KBM-7 (cell line): ENCODE data around the gene IGFBP1.
A peak's percentile ranks its signal among the peaks of the same experiment; 100 is the strongest.
"Not testable (repeated sequence)": the region's sequence is repeated elsewhere in the genome, so short reads cannot be mapped to it uniquely, and the experiment has no call there.

Experiments used
- DNase-seq: peaks from one replicate; pipeline ENCODE4 v3.0.0-alpha.2; 2015
- in situ Hi-C: fragments of 300-500 bp; cut with MboI; formaldehyde crosslinking; loops from 2 replicates; pipeline ENCODE4 v1.14.3; 2020; ENCODE audit warnings: low sequenced_read_pairs, low pct_unique_long_range_greater_than_20kb, mixed read lengths

Gene IGFBP1

DNA sequence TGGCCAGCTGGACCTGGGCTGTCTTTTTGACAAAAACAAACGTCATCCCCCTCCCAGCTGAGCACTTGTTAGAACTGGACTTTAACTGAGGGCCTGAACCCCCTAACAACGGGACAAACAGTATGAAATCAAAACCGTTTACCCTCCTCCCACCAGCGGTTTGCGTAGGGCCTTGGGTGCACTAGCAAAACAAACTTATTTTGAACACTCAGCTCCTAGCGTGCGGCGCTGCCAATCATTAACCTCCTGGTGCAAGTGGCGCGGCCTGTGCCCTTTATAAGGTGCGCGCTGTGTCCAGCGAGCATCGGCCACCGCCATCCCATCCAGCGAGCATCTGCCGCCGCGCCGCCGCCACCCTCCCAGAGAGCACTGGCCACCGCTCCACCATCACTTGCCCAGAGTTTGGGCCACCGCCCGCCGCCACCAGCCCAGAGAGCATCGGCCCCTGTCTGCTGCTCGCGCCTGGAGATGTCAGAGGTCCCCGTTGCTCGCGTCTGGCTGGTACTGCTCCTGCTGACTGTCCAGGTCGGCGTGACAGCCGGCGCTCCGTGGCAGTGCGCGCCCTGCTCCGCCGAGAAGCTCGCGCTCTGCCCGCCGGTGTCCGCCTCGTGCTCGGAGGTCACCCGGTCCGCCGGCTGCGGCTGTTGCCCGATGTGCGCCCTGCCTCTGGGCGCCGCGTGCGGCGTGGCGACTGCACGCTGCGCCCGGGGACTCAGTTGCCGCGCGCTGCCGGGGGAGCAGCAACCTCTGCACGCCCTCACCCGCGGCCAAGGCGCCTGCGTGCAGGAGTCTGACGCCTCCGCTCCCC lies at the start of gene IGFBP1:
Gene IGFBP1, plus strand, starts transcription at position 304 of the 808 bp plus-strand sequence. Its CDS starts 165 bp downstream, at position 469.
- in situ Hi-C loops, result no loop called here
- no peak for DNase-seq

DNA sequence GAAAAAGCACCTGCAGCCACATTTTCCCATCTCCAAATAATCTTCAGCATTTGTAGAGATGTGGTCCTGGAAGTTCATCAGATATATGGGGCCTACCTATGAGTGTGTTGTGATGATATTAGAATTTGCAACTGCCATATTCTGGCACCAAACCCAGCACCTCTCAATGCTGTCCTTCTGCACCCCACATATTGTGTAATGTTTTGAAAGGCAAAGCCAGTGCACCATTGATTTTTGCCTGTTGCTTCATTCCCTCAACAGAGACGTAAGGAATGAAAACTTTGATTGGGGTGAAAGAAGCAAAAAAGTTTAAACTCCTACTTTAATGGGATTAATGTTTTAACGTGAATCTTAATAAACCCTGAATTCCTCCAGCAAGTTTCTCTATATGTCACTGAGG lies 49.4 kb upstream of the IGFBP1 start:
- in situ Hi-C loops, DNase-seq: not testable (repeated sequence)

DNA sequence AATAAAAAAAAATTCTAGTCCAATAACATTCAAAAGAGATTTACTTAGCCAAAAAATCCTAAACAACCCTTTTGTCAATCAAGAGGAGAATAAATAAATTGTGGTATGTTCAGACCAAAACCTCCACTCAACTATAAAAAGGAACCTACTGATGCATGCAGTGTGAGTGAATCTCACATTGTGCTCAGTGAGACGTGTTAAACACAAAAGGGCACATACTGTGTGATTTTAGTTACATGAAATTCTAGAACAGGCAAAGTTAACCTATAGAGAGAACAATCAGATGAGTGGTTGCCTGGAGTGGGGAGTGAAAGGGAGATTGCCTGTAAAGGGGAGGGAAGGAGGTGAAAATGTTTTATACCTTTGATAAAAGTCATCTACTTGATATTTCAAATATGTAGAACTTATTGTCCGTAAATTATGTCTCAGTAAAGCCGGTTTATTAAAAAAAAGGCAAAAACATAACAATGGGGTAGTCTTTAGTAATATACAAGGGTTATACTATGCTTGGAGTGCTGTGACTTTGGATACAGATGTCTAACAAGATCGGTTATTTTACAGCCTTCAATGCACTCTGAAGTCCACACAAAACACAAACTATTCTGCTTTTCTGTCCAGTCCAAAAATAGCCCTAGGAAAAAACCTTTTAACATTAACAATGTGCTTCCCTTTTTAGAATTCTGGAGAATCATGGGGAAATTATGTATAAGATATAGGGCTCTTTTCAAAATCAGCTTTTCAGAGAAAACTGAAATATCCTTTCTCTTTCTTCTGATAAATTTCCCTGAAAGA lies 46.2 kb upstream of the IGFBP1 start:
- DNase-seq, in situ Hi-C loops: not testable (repeated sequence)

DNA sequence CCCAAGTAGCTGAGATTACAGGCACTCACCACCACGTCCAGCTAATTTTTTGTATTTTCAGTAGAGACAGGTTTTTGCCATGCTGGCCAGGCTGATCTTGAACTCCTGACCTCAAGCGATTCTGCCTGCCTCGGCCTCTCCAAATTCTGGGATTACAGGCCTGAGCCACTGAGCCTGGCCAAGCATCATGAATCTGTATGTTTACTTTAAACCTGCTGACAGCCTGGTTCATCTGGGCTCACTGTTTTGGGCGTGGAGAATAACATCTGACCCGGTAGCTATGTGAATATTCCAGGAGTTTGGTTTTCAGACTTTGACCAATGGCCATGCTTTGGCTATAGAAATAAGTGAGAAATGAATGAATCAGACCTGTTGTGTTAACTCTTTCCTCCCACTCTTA lies 41.8 kb upstream of the IGFBP1 start:
- in situ Hi-C loops, DNase-seq: not testable (repeated sequence)

DNA sequence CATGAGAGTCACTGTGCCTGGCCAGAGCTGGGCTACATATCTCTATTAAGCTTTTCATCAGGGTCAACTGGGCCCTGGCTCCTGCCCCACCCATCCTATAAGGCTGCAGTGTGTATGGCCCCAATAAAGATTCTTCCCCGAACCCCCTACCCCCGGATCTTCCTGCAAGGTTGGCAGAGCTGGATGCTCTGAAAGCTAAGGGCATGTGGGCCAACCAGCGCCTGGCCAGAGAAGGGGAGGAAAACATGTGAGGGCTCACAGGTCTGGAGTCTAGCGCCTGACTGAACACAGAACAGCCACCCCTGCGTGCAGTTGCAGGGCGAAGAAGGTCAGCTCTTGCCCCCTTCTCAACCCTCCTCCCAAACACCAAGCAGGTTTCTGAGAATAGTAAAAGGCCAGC lies 39.6 kb upstream of the IGFBP1 start:
- in situ Hi-C loops, DNase-seq: not testable (repeated sequence)

DNA sequence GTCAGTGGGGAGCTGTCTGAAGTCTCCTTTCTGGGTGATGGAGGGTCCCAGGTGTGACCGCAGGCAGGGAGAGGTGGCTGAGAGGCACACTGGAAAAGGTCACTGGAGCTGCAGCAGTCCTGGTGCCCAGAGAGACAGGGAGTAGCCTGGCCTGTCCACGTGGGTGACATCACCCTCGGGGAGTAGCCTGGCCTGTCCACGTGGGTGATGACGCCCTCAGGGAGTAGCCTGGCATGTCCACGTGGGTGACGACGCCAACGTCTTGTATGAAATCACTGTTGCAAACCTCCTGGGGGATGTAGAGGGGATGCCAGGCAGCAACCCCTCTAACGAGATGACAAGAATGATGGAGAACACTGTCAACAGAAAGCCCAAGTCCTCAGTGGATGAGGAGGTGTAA lies 35.3 kb upstream of the IGFBP1 start:
- DNase-seq, in situ Hi-C loops: not testable (repeated sequence)

DNA sequence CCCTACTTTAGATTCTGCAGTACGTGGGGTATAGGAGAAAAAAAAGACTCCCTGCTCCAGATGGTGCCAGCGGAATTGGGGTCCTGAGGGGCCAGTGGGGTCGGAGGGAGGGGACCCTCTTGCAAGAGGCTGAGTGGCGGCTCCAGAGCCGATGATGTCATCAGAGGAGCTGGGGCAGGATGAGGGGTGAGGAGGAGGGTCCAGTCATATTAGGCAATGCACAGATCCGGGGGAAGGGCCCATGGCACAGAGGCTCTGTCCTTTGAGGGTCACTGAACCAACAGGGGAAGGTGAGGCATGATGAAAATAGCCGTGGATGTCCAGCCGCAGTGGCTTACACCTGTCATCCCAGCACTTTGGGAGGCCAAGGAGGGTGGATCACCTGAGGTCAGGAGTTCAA lies 34.8 kb upstream of the IGFBP1 start:
- in situ Hi-C loops, DNase-seq: not testable (repeated sequence)

DNA sequence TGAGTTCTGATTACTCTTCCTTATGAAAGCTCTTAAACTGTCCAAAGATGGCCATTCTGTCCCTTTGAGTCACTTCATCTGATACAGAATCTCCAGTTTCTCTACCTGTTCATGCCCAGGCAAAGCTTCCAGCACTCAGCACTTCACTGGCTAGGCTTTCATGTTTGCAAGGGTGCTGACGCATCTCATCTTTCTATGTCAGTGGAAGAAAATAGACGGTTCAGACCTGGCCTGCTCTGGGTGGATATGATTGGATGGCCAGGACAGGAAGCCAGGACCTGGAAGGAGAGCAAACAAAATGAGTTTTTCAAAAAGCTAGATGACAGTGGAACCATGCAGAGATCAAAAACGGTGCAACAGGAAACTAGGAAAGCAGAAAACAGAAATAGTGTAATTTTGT lies 32.6 kb upstream of the IGFBP1 start:
- in situ Hi-C loops, DNase-seq: not testable (repeated sequence)

DNA sequence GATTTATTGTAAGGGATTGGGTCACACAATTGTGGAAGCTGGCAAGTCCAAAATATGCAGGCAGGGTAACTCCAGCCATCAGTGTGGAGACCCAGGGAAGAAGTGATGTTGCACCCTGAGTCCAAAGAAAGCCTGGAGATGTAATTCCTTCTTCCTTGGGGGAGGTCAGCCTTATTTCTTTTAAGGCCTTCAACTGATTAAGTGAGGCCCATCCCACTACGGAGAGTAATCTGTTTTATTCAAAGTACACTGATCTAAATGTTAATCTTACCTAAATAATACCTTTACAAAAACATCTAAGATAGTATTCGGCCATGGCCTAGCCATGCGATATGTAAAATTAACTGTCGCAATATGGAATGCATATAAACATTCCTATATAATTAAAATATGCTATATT lies 31.4 kb upstream of the IGFBP1 start:
- DNase-seq, in situ Hi-C loops: not testable (repeated sequence)

DNA sequence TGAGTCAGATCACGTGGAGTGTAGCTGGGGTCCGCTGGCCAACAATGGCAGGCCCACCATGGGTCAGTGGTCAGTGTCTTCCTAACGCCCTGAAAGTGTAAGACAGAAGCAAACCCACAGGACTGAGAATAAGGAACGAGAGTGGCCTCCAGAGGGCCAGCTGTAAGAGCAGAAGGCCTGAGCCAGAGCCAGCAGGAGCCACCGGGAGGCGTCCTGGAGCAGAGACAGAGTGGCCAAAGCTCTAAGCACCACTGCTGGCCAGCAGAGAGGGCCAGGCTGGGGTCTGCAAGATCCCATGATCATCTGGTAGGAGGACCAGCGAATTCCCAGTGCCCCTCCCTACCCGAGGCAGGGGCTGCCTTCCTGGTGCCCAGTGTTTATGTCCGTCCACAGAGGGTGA lies 24.6 kb upstream of the IGFBP1 start:
- in situ Hi-C loops, result no loop called here
- no peak for DNase-seq

DNA sequence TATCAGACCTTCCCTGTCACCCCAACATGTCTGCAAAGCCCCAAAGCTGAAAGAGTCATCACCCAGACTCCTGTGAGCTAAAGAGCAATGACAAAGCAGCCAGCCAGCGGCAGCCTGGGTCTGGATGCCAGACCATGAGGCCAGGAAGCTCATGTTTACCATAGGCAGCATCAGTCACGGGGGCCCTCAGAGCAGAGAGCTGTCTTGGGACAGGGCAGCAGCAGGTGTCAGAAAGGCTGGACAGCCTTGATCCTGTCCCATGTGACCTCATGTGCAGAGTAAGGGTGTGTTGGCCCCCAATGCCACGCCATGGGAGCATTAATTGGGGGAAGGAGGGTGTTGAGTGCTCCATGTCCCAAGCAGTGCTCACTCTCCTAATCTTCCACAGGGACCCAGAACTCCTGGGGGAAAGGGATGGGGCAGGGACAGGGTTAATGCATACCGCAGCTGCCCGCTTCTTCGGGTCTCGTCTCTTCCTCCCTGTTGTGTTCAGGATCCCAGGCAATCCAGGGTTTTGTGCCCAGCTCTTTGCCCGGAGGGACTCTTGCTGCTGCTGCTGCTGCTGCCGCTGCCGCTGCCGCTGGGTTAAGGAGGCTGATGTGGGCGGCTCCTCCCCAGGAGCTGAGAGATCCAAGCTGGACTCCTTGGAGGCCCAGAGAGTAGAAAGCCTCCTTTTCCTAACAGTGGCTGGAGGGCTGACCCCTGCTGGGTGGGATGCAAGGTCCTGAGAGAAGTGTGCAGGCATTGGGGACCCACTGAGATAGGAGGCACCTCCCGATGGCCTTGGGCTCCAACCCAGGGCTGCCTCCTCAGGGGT lies 22.5 kb upstream of the IGFBP1 start:
- in situ Hi-C loops, result no loop called here
- no peak for DNase-seq

DNA sequence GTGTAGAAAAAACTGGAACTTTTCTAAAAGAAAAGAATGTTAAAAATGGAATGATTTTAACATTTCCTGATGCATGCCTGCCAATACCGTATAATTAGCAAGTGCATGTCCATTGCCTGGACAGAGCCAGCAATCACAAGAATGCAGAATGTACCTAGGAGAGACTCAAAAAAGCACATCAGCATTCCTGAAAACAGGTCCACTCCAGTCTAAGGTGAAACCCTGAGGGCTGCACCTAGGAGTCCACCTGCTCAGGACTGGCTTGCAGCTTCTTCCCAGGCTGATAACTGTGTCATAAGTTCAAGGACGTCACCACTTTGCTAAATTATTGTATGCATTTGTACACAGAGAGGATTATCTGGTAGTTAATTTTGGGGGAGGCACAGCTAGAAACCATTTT lies 20.8 kb upstream of the IGFBP1 start:
- no peak for DNase-seq
- in situ Hi-C loops, result no loop called here

DNA sequence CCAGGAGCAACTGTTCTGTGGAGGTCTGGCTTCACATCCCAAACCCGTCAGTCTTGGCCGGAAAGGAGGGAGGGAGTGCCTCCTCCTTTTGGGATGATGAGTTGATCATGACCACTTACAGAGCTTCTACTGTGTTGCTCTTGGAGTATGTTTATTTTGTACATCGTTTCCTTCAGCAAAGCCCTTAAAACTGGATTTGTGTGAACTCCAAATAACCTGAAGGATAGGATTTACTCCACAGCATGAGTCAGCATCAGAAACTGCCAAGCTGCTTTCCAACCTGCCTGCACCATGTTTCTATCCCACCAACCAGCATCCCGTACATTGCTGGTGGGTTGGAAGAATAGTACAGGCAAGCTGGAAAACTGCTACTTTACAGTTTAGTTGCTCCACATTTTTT lies 18.9 kb upstream of the IGFBP1 start:
- no peak for DNase-seq
- in situ Hi-C loops, result no loop called here

DNA sequence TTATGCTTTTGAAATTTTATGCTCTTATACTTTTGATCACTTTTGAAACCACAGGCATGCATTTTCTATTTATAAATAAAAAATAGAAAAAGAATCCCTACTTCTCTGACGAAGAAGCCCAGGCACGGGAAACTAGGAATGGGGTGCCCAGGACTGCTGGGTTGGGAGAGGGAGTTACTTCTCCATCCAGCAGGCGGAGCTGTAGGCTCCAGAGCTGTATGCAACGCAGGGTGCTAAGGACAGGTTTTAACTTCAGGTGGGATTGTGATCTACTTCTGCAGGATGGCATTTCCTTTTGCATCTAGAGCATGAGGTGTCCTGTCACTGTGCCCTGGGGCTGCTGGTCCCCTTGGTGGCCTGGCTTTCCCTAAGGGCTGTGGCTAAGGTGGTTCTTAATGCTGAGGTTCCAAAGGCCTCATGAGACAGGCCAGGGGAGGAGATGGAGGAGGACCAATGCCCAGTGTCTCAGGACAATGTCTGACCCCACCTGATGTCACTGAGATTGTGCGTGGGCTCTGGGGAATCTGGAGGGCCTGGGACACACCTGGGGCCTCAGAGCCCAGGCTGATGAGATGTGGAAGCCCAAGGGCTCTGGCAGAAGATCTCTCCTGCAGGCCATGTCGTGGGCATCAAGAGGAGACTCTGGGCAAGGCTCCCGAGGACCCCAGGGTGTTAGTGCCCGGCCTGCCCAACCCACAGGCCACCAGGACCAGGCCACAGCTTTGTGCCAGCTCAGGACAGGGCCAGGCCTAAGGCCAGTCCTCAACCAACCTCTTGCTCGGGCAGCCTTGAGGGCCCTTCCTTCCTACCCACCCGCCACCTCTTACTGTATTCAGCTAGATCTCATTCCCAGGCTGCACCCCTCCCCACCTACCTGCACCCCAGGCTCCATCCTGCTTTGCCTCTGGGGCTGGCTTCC lies 15.9 kb upstream of the IGFBP1 start:
- DNase-seq, result peak; percentile 3
- in situ Hi-C loops, result no loop called here

DNA sequence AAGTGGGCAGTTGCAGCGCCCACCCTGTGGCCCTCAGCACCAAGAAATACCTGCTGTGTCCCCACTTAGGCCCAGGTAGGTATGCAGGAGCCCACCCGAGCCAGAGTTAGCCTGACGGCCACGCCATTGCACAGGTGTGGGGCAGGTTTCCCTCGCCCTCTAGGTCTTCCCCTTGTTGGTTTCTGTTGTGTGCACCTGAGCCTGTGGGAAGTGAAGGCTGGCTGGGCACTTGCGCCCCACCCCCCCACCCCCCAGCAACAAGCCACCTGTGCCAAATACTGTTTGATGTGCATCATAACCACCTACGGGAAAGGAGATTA lies 15.3 kb upstream of the IGFBP1 start, which contains the start of gene CCDC201:
Gene CCDC201, minus strand, starts transcription at position 48 of the 320 bp plus-strand sequence. CDS start 75 bp downstream, outside the sequence.
- in situ Hi-C loops, result no loop called here

DNA sequence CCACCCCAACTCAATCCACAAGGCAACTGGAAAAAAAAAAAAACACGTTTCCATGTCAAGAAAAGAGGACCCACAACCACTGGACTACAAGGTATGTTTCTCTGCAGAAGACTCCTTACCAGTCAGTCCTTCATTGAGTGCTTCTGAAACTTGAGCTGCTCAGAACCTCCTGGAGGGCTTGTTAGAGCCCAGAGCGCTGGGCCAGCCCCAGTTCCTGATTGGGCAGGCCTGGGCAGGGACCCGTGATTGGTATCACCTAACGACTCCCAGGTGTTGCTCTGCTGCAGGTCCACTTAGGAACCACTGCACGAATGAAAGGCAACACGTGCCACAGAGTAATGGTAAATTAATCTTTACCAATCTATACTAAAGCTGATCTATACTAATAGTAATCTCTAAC lies 14.9 kb upstream of the IGFBP1 start:
- no peak for DNase-seq
- in situ Hi-C loops, result no loop called here

More for the DNA sequence above, 15.3 kb upstream of the IGFBP1 start, which contains the start of gene CCDC201:
- DNase-seq, result no peak

DNA sequence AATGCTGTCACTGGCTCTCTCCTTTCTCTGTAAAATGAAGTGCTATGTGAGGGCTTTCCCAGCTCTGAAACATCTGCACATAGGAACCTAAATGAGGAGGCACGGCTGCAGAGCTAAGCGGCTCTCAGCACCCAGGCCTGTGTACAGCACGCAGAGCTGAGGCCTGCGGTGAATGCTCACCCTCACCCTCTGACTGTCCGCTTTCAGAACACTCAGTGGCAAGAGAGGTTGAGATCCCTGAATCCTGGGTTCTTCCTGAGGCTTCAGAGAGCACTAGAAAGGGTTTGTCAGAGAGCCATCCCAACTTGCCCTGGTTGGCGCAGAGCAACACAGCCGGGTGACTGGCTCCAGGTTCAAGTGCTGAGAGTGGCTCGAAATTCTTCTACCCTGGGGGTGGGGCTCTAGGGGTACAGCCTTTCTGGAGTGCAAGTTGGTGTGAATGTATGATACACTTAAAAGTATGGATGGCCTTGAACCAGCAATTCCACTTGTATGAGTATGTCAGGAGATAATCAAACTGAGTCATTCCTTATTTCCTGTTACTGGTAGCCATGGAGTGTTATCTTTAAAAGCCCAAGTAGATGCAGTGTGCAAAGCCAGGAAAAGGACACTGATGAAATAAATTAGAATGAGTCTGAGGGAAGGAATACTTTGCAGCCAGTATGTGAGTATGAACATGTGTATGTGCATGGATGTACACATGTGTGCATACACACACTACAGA lies 13.7 kb upstream of the IGFBP1 start:
- in situ Hi-C loops, result no loop called here
- DNase-seq, result no peak

DNA sequence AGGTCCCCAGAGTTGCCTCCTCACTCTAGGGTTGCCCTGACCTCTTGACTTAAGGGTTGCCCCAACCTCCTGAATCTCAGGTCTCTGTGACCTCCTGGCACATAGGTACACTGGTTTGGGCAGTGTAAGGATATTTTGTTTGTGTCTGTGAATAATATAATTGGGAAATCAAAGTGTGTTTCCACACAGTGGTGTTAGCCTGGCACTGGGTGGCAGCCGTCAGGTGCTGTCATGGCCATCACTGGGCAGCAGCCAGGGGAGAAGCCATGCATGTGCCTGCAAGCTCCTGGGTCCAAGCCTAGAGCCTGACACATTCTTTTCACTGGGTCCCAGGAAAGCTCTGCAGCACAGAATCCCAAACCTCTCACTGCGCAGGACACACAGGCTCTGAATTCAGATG lies 11.8 kb upstream of the IGFBP1 start:
- DNase-seq, result no peak
- in situ Hi-C loops, result no loop called here
